Endothelial cell of umbilical vein (primary cell): ENCODE data around the gene USB1. TPM values are rescaled to one million over a fixed set of nuclear protein-coding genes. Genes with fewer than 3 reads are reported as not detected.

Experiments
- BruUV-seq: library from RNA; stranded (reverse); fragments of 400-500 nt; replicated peaks from 2 replicates; lab custom pipeline; 2021; lab: Mats Ljungman, UMichigan
- CTCF ChIA-PET: fragments of 300-600, 350-600 bp; sonication (Branson Sonifier 250); formaldehyde crosslinking; loops from one replicate; lab custom pipeline; 2021; ENCODE audit warnings: antibody characterized with exemption, inconsistent platforms; lab: Charles Lee
- POLR2A ChIA-PET: fragments of 300-600, 350-600 bp; sonication (Branson Sonifier 250); formaldehyde crosslinking; loops from one replicate; lab custom pipeline; 2021; ENCODE audit warnings: antibody characterized with exemption, inconsistent platforms; lab: Charles Lee
- DNase-seq: peaks from one replicate; pipeline ENCODE4 v3.0.0-alpha.2; 2011; ENCODE audit warnings: low read depth, low spot score
- FAIRE-seq: peaks from 2 replicates; lab custom pipeline; 2011; peaks lifted over from hg19 to GRCh38; lab: Jason Lieb, UNC
- H2AFZ ChIP-seq: 2 replicates; pipeline ENCODE4 v1.6.0; 2012; ENCODE audit warnings: low read depth, low read length, control low read depth, inconsistent platforms
- H3K27ac ChIP-seq: 2 replicates; pipeline ENCODE4 v1.5.1; 2011; ENCODE audit warnings: low read depth, mild to moderate bottlenecking, control low read depth, low read length, moderate library complexity; ENCODE audit not compliant: insufficient read depth
- H3K27me3 ChIP-seq, 2 experiments: 2 replicates each; pipeline versions ENCODE4 v1.6.0 to v1.6.1; 2011; ENCODE audit warnings: low read length in 2 of 2, mixed read lengths in 1 of 2; ENCODE audit not compliant: control insufficient read depth in 2 of 2, insufficient read depth in 2 of 2
- H3K36me3 ChIP-seq, 2 experiments: 2 replicates in 1 of 2; 3 replicates in 1 of 2; pipeline ENCODE4 v1.5.1; 2011; ENCODE audit warnings: low read length in 2 of 2, mild to moderate bottlenecking in 1 of 2, moderate library complexity in 1 of 2; ENCODE audit not compliant: control insufficient read depth in 2 of 2, insufficient read depth in 2 of 2; ENCODE audit errors: extremely low read depth in 1 of 2
- H3K4me1 ChIP-seq: 3 replicates; pipeline ENCODE4 v1.5.1; 2011; ENCODE audit warnings: mild to moderate bottlenecking, low read length; ENCODE audit not compliant: control insufficient read depth, insufficient read depth; ENCODE audit errors: extremely low read depth
- H3K4me2 ChIP-seq: 2 replicates; pipeline ENCODE4 v1.6.1; 2011; ENCODE audit warnings: low read length, control low read depth, mixed read lengths; ENCODE audit not compliant: insufficient read depth
- H3K4me3 ChIP-seq, 3 experiments: fragments of 200-600 bp in 1 of 3; sonication (generic), shearing (Covaris generic) in 1 of 3; replicated peaks in 1 of 3; 2 replicates each; pipeline ENCODE4 v1.5.1; 2011 to 2016; ENCODE audit warnings: control low read depth in 3 of 3, low read length in 3 of 3, mild to moderate bottlenecking in 2 of 3, inconsistent platforms in 1 of 3, low read depth in 1 of 3, moderate library complexity in 1 of 3; ENCODE audit not compliant: insufficient read depth in 1 of 3
- H3K79me2 ChIP-seq: 2 replicates; pipeline ENCODE4 v1.6.0; 2012; ENCODE audit warnings: low read length, inconsistent platforms; ENCODE audit not compliant: control insufficient read depth, insufficient read depth
- H3K9ac ChIP-seq: replicated peaks from 2 replicates; pipeline ENCODE3; 2011; ENCODE audit warnings: low read length, control low read depth; ENCODE audit not compliant: insufficient read depth; ENCODE audit errors: extremely low read depth
- H3K9me1 ChIP-seq: replicated peaks from 3 replicates; pipeline ENCODE4 v1.6.0; 2011; ENCODE audit warnings: mild to moderate bottlenecking, low read length; ENCODE audit not compliant: control insufficient read depth, insufficient read depth; ENCODE audit errors: extremely low read depth
- H3K9me3 ChIP-seq: replicated peaks from 2 replicates; pipeline ENCODE4 v1.5.1; 2012; ENCODE audit warnings: low read length, inconsistent platforms; ENCODE audit not compliant: control insufficient read depth, insufficient read depth
- H4K20me1 ChIP-seq: replicated peaks from 2 replicates; pipeline ENCODE3; 2011; ENCODE audit warnings: mild to moderate bottlenecking, low read length; ENCODE audit not compliant: control insufficient read depth, insufficient read depth; ENCODE audit errors: extremely low read depth
- CTCF ChIP-seq, 2 donors: IDR thresholded peaks; 1 replicate in 1 of 2; 2 replicates in 1 of 2; pipeline ENCODE4 v1.5.1; 2011; ENCODE audit warnings: low read length in 2 of 2, mild to moderate bottlenecking in 2 of 2, moderate library complexity in 2 of 2, control low read depth in 1 of 2, inconsistent platforms in 1 of 2, low read depth in 1 of 2; ENCODE audit not compliant: insufficient read depth in 1 of 2; ENCODE audit errors: extremely low read depth in 1 of 2
- EZH2 ChIP-seq: IDR thresholded peaks from 2 replicates; pipeline ENCODE4 v1.6.1; 2012; ENCODE audit warnings: borderline replicate concordance, low read depth, mild to moderate bottlenecking, moderate library complexity, low read length, inconsistent platforms; ENCODE audit not compliant: severe bottlenecking
- FOS ChIP-seq: IDR thresholded peaks from 2 replicates; pipeline ENCODE4 v1.6.1; 2011; ENCODE audit warnings: mild to moderate bottlenecking, low read length, moderate library complexity, borderline replicate concordance; ENCODE audit not compliant: insufficient read depth
- GATA2 ChIP-seq: IDR thresholded peaks from 2 replicates; pipeline ENCODE4 v1.7.0; 2011; ENCODE audit warnings: low read depth, mild to moderate bottlenecking, moderate library complexity, mixed read lengths, low read length; ENCODE audit not compliant: insufficient read length, insufficient read depth
- JUN ChIP-seq: IDR thresholded peaks from 2 replicates; pipeline ENCODE4 v1.6.1; 2011; ENCODE audit warnings: borderline replicate concordance, low read depth; ENCODE audit not compliant: insufficient read length, insufficient read depth
- MAX ChIP-seq: IDR thresholded peaks from 2 replicates; pipeline ENCODE4 v1.6.1; 2011; ENCODE audit not compliant: insufficient read depth, insufficient read length
- MYC ChIP-seq: IDR thresholded peaks from one replicate; pipeline ENCODE4 v1.6.1; 2011; ENCODE audit warnings: mild to moderate bottlenecking, low read depth, low read length
- POLR2A ChIP-seq: IDR thresholded peaks from 2 replicates; pipeline ENCODE4 v1.6.1; 2012; ENCODE audit warnings: low read depth, mild to moderate bottlenecking, control low read depth, low read length
- POLR2AphosphoS5 ChIP-seq: IDR thresholded peaks from 2 replicates; pipeline ENCODE4 v1.6.1; 2012; ENCODE audit warnings: low read depth, mild to moderate bottlenecking, control low read depth, low read length, moderate library complexity; ENCODE audit not compliant: insufficient read depth
- dilution Hi-C: fragments of 300-500 bp; cut with MboI; formaldehyde crosslinking; loops from one replicate; pipeline ENCODE4 v1.15.0; 2019; ENCODE audit warnings: low sequenced_read_pairs; ENCODE audit not compliant: extremely low pct_ligation_motif_present
- intact Hi-C: fragments of 100-400 bp; cut with micrococcal nuclease; formaldehyde crosslinking; loops from one replicate; pipeline ENCODE4 v1.10.0; 2022
- polyA plus RNA-seq, 4 experiments: library from polyadenylated mRNA; depleted of rRNA in 3 of 4; stranded (reverse) in 3 of 4; unstranded in 1 of 4; fragments of >200 nt; gene quantifications; 2 replicates each; pipeline versions ENCODE4 v1.2.1 to v1.2.3, GENCODE V29; 2011 to 2012; ENCODE audit warnings: missing spikeins in 1 of 4
- total RNA-seq: library from RNA; stranded (reverse); gene quantifications from 2 replicates; pipeline ENCODE4 v1.2.3, GENCODE V29; 2021

USB1 gene
- total and polyA plus RNA-seq, 2 donors (not counting 3 experiments of a cell fraction or from before 2014, with no cell fraction given): 64.6 to 83.8 TPM

- dilution Hi-C loops (no loop called here), intact Hi-C loops (loop anchor here (2.0 to 5.0 kb wide), 3 partner anchors 15 to 409 kb away; no protein-coding TSS in a partner anchor)
- TF ChIP-seq POLR2A (peak; percentile 43), FOS (no peak), POLR2AphosphoS5 (peak; percentile 52)
- H2AFZ ChIP-seq: peak within 1 kb of the TSS; percentile 98
- H3K4me3 ChIP-seq: peak within 1 kb of the TSS; percentile 68 to 90 (median 85)
- H4K20me1 ChIP-seq: no peaks in the 10 kb centered on the region
- H3K36me3 ChIP-seq: peaks cover 2 to 14% of the 10 kb centered on the region in 2 experiments
- DNase-seq (no peak), FAIRE-seq (peak; percentile 18)
- POLR2A ChIA-PET: no interaction called here
- H3K4me2 ChIP-seq: peak within 1 kb of the TSS; percentile 73
- H3K9me1 ChIP-seq: no peaks in the 10 kb centered on the region
- CTCF ChIA-PET: interaction anchor here (0.7 to 3.5 kb wide), 14 partner anchors 11 to 423 kb away, joined by 3 to 36 read pairs (median 5); partner anchors contain the start of gene CFAP20
- H3K4me1 ChIP-seq: peaks cover 17% of the 10 kb centered on the region
- peaks cover 4% of the 10 kb centered on the region for H3K79me2 ChIP-seq
- H3K27me3 ChIP-seq: no peaks in the 10 kb centered on the region
- BruUV-seq: no TSS peak
- H3K9me3 ChIP-seq: no peaks in the 10 kb centered on the region
- peak within 1 kb of the TSS; percentile 20 for H3K27ac ChIP-seq
- H3K9ac ChIP-seq: peak within 1 kb of the TSS; percentile 68
Measured at GRCh38 chr16:57999971-58000705, 1.1 kb upstream of the USB1 start, which contains the start of gene ZNF319. Gene ZNF319 (minus strand): TSS chr16:58000672. CDS start chr16:57998265, 2,407 bp downstream.

- Histone ChIP-seq H3K36me3 (peaks cover 2% of the 10 kb centered on the region in 2 experiments), H3K4me1 (peaks cover 17% of the 10 kb centered on the region), H3K4me3 (peak overlapping the region; percentile 68 to 90 (median 85)), H3K27me3 (no peaks in the 10 kb centered on the region), H3K9ac (no peak overlapping the region), H2AFZ (peak overlapping the region; percentile 98), H3K9me1 (no peaks in the 10 kb centered on the region), H3K4me2 (peak overlapping the region; percentile 80), H3K27ac (no peak overlapping the region), H3K9me3 (no peaks in the 10 kb centered on the region), H4K20me1 (no peaks in the 10 kb centered on the region), H3K79me2 (peaks cover 4% of the 10 kb centered on the region)
- ChIA-PET CTCF (interaction anchor here (0.7 to 3.5 kb wide), 10 partner anchors 13 to 411 kb away, joined by 3 to 36 read pairs (median 6); no protein-coding TSS in a partner anchor), POLR2A (no interaction called here)
- TSS peak; percentile 14 for BruUV-seq
- intact Hi-C loops (loop anchor here (1.0 to 5.0 kb wide), 6 partner anchors 17 to 411 kb away; no protein-coding TSS in a partner anchor), dilution Hi-C loops (no loop called here)
- DNase-seq (no peak), FAIRE-seq (no peak)
- TF ChIP-seq CTCF (IDR thresholded peaks at IDR 0.05; ENCODE audit: extremely low read depth in 1 of 2, insufficient read depth in 1 of 2, low read depth in 1 of 2, low read length in 2 of 2) (no peak), GATA2 (no peak), POLR2AphosphoS5 (no peak), MYC (no peak), EZH2 (no peak), FOS (no peak), POLR2A (no peak), MAX (no peak), JUN (no peak)
Measured at GRCh38 chr16:58001781-58002415, 691 bp downstream of the USB1 start.
